Measurements from ENCODE around the gene LYZL4.

Gene LYZL4

GRCh38 chr3:42447481-42447880 lies 37.1 kb upstream of the LYZL4 start:
- TF ChIP-seq, protein P1, sequence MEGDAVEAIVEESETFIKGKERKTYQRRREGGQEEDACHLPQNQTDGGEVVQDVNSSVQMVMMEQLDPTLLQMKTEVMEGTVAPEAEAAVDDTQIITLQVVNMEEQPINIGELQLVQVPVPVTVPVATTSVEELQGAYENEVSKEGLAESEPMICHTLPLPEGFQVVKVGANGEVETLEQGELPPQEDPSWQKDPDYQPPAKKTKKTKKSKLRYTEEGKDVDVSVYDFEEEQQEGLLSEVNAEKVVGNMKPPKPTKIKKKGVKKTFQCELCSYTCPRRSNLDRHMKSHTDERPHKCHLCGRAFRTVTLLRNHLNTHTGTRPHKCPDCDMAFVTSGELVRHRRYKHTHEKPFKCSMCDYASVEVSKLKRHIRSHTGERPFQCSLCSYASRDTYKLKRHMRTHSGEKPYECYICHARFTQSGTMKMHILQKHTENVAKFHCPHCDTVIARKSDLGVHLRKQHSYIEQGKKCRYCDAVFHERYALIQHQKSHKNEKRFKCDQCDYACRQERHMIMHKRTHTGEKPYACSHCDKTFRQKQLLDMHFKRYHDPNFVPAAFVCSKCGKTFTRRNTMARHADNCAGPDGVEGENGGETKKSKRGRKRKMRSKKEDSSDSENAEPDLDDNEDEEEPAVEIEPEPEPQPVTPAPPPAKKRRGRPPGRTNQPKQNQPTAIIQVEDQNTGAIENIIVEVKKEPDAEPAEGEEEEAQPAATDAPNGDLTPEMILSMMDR (IDR thresholded peaks at IDR 0.05; ENCODE audit: low read depth, low read length), result no peak

DNA sequence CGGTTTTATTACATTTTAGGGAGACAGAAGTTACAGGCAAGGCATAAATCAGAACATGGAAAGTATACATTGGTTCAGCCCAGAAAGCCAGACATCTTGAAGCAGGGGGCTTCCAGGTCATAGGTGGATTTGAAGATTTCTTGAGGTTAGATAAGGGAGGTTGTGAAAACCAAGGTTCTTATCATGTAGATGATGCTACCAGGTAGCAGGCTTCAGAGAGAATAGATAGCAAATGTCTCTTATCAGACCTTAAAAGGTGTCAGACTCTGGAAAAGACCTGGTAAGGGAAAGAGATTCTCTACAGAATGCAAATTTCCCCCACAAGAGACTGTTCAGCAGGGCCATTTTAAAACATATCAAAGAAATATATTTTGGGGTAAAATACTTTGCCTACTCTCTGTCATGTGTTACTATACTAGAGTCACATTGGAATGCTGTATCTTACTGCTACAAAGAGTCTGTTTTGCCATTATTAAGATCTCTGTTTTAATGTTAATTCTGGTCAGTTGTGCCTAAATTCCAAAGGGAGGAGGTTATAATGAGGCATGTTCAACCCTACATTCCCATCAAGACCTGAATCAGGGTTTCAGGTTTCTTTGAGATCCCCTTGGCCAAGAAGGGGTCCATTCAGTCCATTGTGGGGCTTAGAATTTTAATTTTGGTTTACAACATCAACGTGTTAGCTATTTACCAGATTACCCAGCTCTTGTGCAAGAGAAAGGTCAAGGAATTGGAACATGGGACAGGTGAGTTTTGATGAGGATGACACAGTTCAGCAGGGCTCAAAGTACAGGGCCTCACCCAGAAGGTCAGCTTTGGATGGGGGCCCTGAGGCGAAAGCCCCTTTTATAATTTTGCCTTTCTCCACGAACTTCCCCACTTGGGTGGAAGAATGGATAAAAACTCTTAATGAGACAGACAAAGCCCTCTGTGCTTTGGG lies 36.0 kb upstream of the LYZL4 start:
- DNase-seq (ENCODE audit: low read depth in 2 of 2), result no peak
- no peak overlapping the region for H3K4me3 ChIP-seq (replicated peaks in 1 of 2; ENCODE audit: low read depth in 2 of 2, low read length in 2 of 2)
- TF ChIP-seq, protein P1 (IDR thresholded peaks at IDR 0.05; ENCODE audit: low read depth, low read length), result no peak

More at GRCh38 chr3:42447481-42447880, 37.1 kb upstream of the LYZL4 start:
- no peak overlapping the region for H3K4me3 ChIP-seq (replicated peaks in 1 of 2; ENCODE audit: low read depth in 2 of 2, low read length in 2 of 2)
- DNase-seq (ENCODE audit: low read depth in 2 of 2), result no peak

DNA sequence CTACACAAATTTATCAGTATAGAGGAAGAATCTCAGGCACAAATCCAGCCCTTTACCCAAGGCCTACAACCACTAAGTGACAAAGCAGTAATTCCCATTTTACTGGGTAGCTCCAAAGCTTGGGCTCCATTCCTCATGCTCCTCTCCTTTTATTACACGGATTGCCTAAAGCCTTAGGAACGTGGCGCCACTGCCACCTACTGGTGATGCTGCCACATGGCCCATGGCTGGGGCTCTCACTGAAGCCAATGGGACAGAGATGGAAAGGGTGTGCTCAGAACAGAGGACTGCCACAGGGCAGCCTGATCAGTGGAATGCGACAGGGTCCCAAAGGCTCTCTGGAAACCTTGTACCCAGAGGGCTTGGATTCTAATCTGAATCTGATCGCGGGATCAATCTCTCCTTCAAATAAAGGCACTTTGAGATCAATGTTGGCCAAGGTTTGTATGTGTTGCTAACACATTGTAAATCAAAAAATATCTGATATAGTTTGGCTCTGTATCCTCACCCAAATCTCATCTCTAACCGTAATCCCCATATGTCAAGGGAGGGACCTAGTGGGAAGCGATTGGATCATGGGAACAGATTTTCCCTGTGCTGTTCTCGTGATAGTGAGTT lies 33.5 kb upstream of the LYZL4 start:
- TF ChIP-seq, protein P1 (IDR thresholded peaks at IDR 0.05; ENCODE audit: low read depth, low read length), result peak; percentile 99
- DNase-seq (ENCODE audit: low read depth in 2 of 2), result peak; percentile 77 to 81
- no peak overlapping the region for H3K4me3 ChIP-seq (replicated peaks in 1 of 2; ENCODE audit: low read depth in 2 of 2, low read length in 2 of 2)

DNA sequence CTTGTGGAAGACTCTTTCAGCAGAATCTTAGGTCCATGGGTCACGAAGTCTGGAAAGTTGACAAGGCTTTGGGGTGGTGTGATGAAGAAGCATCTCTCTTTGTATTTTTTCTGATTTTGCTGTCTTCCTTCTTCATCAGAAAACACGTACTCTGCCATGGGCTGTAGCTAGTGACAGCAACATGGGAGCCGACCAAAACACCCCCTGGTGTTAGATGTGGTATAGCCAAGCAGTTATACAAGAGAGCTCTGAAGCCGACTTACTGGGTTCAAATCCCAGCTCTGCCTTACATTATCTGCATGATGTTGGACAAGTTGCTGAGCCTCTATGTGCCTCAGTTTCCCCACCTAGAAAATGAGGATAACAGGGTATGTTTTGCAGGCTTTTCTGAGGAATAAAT lies 32.9 kb upstream of the LYZL4 start:
- H3K4me3 ChIP-seq (replicated peaks in 1 of 2; ENCODE audit: low read depth in 2 of 2, low read length in 2 of 2), result no peak overlapping the region
- no peak for DNase-seq (ENCODE audit: low read depth in 2 of 2)
- TF ChIP-seq, protein P1 (IDR thresholded peaks at IDR 0.05; ENCODE audit: low read depth, low read length), result no peak

GRCh38 chr3:42442640-42443039 lies 32.2 kb upstream of the LYZL4 start:
- H3K4me3 ChIP-seq (replicated peaks in 1 of 2; ENCODE audit: low read depth in 2 of 2, low read length in 2 of 2), result no peak overlapping the region
- TF ChIP-seq, protein P1 (IDR thresholded peaks at IDR 0.05; ENCODE audit: low read depth, low read length), result peak; percentile 15
- DNase-seq (ENCODE audit: low read depth in 2 of 2), result no peak

- TF ChIP-seq, protein P1 (IDR thresholded peaks at IDR 0.05; ENCODE audit: low read depth, low read length), result no peak
- DNase-seq (ENCODE audit: low read depth in 2 of 2), result no peak
- no peak overlapping the region for H3K4me3 ChIP-seq (replicated peaks in 1 of 2; ENCODE audit: low read depth in 2 of 2, low read length in 2 of 2)
Measured at GRCh38 chr3:42441791-42442190, 31.4 kb upstream of the LYZL4 start.

All from cardiac fibroblast (primary cell).